A673 (cell line): ENCODE results near the gene NAALADL2.

Experiments used
- EZH2 ChIP-seq: fragments of 200-600 bp; sonication (generic); IDR thresholded peaks from 2 replicates; pipeline ENCODE4 v1.6.1; 2017; ENCODE audit warnings: borderline replicate concordance, low read depth, mild to moderate bottlenecking, mixed read lengths, antibody characterized with exemption, low read length; ENCODE audit not compliant: poor library complexity, severe bottlenecking
- TF ChIP-seq, protein P1 (sequence below): fragments of 300-800, 200-600 bp; sonication (generic); conservative IDR thresholded peaks from 2 replicates; pipeline ENCODE4 v1.5.1; 2017; ENCODE audit warnings: low read depth, mild to moderate bottlenecking, antibody characterized with exemption, low read length, moderate library complexity, mixed read lengths

DNA sequence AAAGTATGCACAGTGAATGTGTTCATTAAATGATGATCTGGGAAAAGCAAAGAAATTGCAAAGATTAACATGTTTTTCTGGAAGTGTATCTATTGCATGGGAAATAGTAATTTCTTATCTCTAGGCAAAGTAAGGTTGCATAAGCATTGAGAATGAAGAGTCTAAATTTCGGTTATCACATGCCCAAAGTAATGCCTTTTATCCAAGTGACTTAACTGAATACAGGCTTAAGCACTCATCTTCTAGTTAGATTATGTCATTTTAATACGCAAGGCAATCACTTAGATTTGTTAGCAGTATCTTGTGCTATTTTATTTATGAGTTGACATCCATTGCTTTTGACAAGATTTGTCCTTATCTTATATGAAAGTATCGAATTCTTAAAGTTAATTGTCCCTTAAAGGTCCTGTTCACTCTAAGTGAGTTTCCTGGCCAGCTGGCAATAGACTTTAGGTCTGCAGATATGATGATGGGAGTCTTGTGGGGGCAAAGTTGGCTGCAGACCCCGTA, 100.5 kb downstream of the NAALADL2 start:
- TF ChIP-seq, protein P1, sequence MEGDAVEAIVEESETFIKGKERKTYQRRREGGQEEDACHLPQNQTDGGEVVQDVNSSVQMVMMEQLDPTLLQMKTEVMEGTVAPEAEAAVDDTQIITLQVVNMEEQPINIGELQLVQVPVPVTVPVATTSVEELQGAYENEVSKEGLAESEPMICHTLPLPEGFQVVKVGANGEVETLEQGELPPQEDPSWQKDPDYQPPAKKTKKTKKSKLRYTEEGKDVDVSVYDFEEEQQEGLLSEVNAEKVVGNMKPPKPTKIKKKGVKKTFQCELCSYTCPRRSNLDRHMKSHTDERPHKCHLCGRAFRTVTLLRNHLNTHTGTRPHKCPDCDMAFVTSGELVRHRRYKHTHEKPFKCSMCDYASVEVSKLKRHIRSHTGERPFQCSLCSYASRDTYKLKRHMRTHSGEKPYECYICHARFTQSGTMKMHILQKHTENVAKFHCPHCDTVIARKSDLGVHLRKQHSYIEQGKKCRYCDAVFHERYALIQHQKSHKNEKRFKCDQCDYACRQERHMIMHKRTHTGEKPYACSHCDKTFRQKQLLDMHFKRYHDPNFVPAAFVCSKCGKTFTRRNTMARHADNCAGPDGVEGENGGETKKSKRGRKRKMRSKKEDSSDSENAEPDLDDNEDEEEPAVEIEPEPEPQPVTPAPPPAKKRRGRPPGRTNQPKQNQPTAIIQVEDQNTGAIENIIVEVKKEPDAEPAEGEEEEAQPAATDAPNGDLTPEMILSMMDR = no peak
- TF ChIP-seq EZH2 = no peak
